ENCODE data around the gene DYTN. TPM values are rescaled to one million over a fixed set of nuclear protein-coding genes. Genes with fewer than 3 reads are reported as not detected.

The DYTN gene
- total RNA-seq, 3 donors from 2014 or later (not counting 1 experiment from before 2014, with no cell fraction given) = not detected

- DNase-seq (no peak), ATAC-seq (no peak)
- intact Hi-C loops (cut with micrococcal nuclease) = no loop called here
- no peaks in the 10 kb centered on the region for H3K4me1 Mint-ChIP-seq
- no peak overlapping the region for H3K27ac Mint-ChIP-seq
- Histone ChIP-seq H3K4me3 (ENCODE audit: low read length) (no peak overlapping the region), H3K4me1 (ENCODE audit: control insufficient read depth, insufficient read depth, low read length) (no peaks in the 10 kb centered on the region), H3K27ac (ENCODE audit: low read length) (no peak overlapping the region), H3K27me3 (ENCODE audit: control insufficient read depth, insufficient read depth, low read length) (no peaks in the 10 kb centered on the region), H3K9me3 (ENCODE audit: control insufficient read depth, insufficient read depth, low read length) (no peaks in the 10 kb centered on the region), H3K36me3 (ENCODE audit: control insufficient read depth, insufficient read depth, low read length) (no peaks in the 10 kb centered on the region)
- 80% methylated on average over 6 of the region's 6 CpGs for WGBS (ENCODE audit: insufficient coverage)
- peaks cover 0 to 4% of the 10 kb centered on the region in 2 donors for H3K27me3 Mint-ChIP-seq (ENCODE audit: low read depth in 2 of 2)
- H3K4me3 Mint-ChIP-seq = no peak overlapping the region
- H3K9me3 Mint-ChIP-seq = no peaks in the 10 kb centered on the region
- H3K36me3 Mint-ChIP-seq = no peaks in the 10 kb centered on the region
- no peak for TF ChIP-seq CTCF (IDR thresholded peaks at IDR 0.05)
Observed at GRCh38 chr2:206614811-206615210, 103.4 kb downstream of the DYTN start.

GRCh38 chr2:206611736-206612135 is 106.5 kb downstream of the DYTN start:
- no peak for TF ChIP-seq CTCF (IDR thresholded peaks at IDR 0.05)
- Histone ChIP-seq H3K9me3 (ENCODE audit: control insufficient read depth, insufficient read depth, low read length) (no peaks in the 10 kb centered on the region), H3K4me3 (ENCODE audit: low read length) (no peak overlapping the region), H3K36me3 (ENCODE audit: control insufficient read depth, insufficient read depth, low read length) (no peaks in the 10 kb centered on the region), H3K27me3 (ENCODE audit: control insufficient read depth, insufficient read depth, low read length) (no peaks in the 10 kb centered on the region), H3K27ac (ENCODE audit: low read length) (no peak overlapping the region), H3K4me1 (ENCODE audit: control insufficient read depth, insufficient read depth, low read length) (no peaks in the 10 kb centered on the region)
- Mint-ChIP-seq H3K27ac (no peak overlapping the region), H3K36me3 (no peaks in the 10 kb centered on the region), H3K4me3 (no peak overlapping the region), H3K4me1 (no peaks in the 10 kb centered on the region), H3K9me3 (no peaks in the 10 kb centered on the region), H3K27me3 (ENCODE audit: low read depth in 2 of 2) (peaks cover 0 to 4% of the 10 kb centered on the region in 2 donors)
- ATAC-seq (no peak), DNase-seq (no peak)
- 88% methylated on average over 3 of the region's 3 CpGs for WGBS (ENCODE audit: insufficient coverage)
- intact Hi-C loops (cut with micrococcal nuclease) = no loop called here

- Histone ChIP-seq H3K27ac (ENCODE audit: low read length) (no peak overlapping the region), H3K36me3 (ENCODE audit: control insufficient read depth, insufficient read depth, low read length) (no peaks in the 10 kb centered on the region), H3K4me1 (ENCODE audit: control insufficient read depth, insufficient read depth, low read length) (no peaks in the 10 kb centered on the region), H3K27me3 (ENCODE audit: control insufficient read depth, insufficient read depth, low read length) (no peaks in the 10 kb centered on the region), H3K9me3 (ENCODE audit: control insufficient read depth, insufficient read depth, low read length) (no peaks in the 10 kb centered on the region), H3K4me3 (ENCODE audit: low read length) (no peak overlapping the region)
- H3K4me3 Mint-ChIP-seq = no peak overlapping the region
- WGBS (ENCODE audit: insufficient coverage) = 98% methylated on average over 3 of the region's 6 CpGs
- ATAC-seq (no peak), DNase-seq (no peak)
- peaks cover 0 to 4% of the 10 kb centered on the region in 2 donors for H3K27me3 Mint-ChIP-seq (ENCODE audit: low read depth in 2 of 2)
- H3K4me1 Mint-ChIP-seq = no peaks in the 10 kb centered on the region
- H3K27ac Mint-ChIP-seq = no peak overlapping the region
- H3K9me3 Mint-ChIP-seq = no peaks in the 10 kb centered on the region
- TF ChIP-seq CTCF (IDR thresholded peaks at IDR 0.05) = no peak
- intact Hi-C loops (cut with micrococcal nuclease) = no loop called here
- no peaks in the 10 kb centered on the region for H3K36me3 Mint-ChIP-seq
Observed at GRCh38 chr2:206611191-206611590, 107.0 kb downstream of the DYTN start.

- H3K4me1 Mint-ChIP-seq = no peaks in the 10 kb centered on the region
- DNase-seq (no peak), ATAC-seq (no peak)
- Histone ChIP-seq H3K4me3 (ENCODE audit: low read length) (no peak overlapping the region), H3K27me3 (ENCODE audit: control insufficient read depth, insufficient read depth, low read length) (no peaks in the 10 kb centered on the region), H3K9me3 (ENCODE audit: control insufficient read depth, insufficient read depth, low read length) (no peaks in the 10 kb centered on the region), H3K4me1 (ENCODE audit: control insufficient read depth, insufficient read depth, low read length) (no peaks in the 10 kb centered on the region), H3K36me3 (ENCODE audit: control insufficient read depth, insufficient read depth, low read length) (no peaks in the 10 kb centered on the region), H3K27ac (ENCODE audit: low read length) (no peak overlapping the region)
- H3K27ac Mint-ChIP-seq = no peak overlapping the region
- no peak overlapping the region for H3K4me3 Mint-ChIP-seq
- no CpG with 5 or more reads among the region's 1 CpG for WGBS (ENCODE audit: insufficient coverage)
- peaks cover 0 to 6% of the 10 kb centered on the region in 2 donors for H3K27me3 Mint-ChIP-seq (ENCODE audit: low read depth in 2 of 2)
- H3K9me3 Mint-ChIP-seq = no peaks in the 10 kb centered on the region
- no peaks in the 10 kb centered on the region for H3K36me3 Mint-ChIP-seq
- intact Hi-C loops (cut with micrococcal nuclease) = no loop called here
- TF ChIP-seq CTCF (IDR thresholded peaks at IDR 0.05) = no peak
Observed at GRCh38 chr2:206610451-206610850, 107.7 kb downstream of the DYTN start.

All from natural killer cell (primary cell).